HG02678 (cell line): ENCODE measurements around the gene G3BP2.
"Not testable (repeated sequence)": the region's sequence is repeated elsewhere in the genome, so short reads cannot be mapped to it uniquely, and the experiment has no call there.

Experiments used
- ATAC-seq: cut with Tn5 transposase; IDR thresholded peaks from one replicate; pipeline ENCODE4 v1.9.1; 2021; ENCODE audit warnings: mild to moderate bottlenecking, moderate library complexity; ENCODE audit not compliant: unreplicated experiment

Gene G3BP2

DNA sequence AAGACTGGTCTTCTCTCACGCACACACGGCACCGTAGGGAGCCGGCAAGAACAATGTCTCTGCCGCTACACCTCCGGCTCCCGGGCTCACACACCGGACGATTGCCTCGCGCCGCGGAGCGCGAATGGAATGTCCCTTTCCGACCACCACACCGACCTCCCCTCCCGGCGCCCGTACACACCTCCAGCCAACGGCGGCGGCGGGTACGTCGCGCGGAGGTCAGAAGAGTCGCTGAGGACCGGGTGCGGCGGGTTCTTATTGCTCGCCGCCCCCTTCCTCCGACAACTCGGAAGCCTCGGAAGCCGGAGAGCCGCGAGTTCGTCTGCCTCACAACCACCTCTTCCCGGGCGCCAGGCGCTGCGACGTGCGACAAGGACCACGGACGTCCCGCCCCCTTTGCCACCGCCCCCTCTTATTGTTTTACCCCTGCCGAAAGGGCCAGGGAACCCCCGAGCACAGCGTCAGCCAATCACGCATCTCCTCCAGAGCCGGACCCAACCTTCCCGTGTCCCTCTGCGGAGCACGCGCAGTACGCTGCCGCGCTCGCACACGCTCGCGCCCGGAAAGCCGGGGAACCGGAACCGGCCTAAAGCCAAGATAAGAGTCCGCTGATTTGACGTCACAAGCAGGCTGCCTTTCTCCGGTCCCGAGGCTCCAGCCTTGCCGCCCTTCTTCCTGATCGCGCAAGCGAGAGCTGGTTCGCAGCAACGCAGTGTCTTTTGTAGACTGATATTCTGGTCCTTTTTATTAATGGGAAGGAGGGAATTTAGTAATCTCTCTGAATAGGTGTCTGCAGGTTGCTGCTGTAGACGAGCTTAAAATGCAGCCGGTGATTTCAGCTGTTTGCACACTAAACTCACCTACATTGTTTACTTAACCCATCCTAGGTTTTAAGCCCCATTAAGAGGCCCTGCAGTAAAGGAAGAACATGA, at the start of gene G3BP2:
TSS of gene G3BP2 (minus strand) at position 385 of the 932 bp plus-strand sequence. CDS start 11,386 bp downstream, outside the sequence.
- ATAC-seq, result peak; percentile 91

- no peak for ATAC-seq
Measured at GRCh38 chr4:75722417-75722816, 49.2 kb upstream of the G3BP2 start.

DNA sequence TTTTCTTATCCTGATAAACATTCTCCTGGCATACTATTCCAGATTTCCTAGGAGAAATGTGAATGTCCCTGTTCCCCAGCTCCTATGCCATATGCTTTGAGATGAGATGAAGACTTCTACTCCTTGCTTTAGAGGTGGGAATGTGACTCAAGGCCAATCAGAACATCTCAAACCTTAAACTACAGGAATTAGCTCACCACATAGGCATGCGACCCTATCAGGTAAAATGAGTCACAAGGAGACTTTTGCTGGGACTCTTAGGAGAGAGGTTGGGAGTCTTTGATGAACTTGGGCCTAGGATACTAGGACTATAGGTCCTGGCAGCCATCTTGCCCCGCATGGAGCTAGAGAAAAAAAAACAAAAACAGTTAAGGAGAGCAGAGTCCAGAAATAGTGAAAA, 45.3 kb upstream of the G3BP2 start:
- ATAC-seq, result no peak

DNA sequence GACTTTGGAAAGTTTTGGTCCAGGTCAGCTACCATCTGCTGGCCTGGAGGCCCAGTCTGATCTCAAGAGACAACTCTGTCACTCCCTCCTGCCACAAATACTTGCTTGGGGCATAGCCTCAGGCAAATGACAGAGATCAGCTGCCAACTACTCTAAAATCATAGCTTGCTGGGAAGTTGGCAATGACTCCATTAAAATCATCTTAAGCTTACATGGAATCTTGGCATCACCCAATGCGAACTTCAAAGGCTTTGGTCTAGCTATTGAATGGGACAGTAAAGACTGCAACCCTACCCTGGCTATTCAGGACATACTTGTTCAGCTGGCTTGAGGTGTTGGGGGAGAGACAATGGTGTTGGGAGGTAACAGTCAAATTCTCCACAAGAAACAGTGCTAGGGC, 44.2 kb upstream of the G3BP2 start:
- ATAC-seq, result no peak

GRCh38 chr4:75716054-75716453, 42.8 kb upstream of the G3BP2 start:
- not testable (repeated sequence) for ATAC-seq

DNA sequence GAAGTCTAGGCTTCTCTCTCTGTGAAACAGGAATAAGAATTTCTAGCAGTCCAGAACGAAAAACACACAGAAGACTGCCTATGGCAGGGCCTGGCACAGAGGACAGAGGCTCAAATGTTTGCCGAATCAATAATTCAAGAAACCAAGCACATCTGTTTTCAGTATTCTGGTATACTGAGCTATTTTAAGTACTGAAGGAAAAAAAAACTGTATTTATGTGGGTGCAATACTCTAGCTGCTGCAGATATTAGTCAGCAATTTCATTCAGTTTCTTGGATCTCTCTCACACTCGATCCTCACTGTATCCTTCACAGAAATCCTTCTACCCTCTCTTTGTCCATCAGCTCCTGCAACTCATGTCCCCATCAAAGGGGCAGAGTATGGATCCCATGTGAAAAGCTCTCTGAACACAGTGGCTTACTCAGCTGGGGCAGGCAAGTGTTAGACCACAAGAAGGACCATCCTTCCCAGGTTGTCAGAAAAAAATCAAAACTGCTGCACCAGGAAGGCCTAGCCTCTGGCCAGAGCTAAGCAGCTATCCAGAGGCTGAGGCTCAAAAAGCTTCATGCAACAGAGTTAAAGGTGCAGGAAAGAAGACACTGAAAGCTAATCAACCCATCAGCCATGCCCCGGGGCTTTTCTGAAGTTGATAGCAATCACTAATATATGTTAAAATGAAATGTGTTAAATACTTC, 42.0 kb upstream of the G3BP2 start:
- ATAC-seq, result no peak

DNA sequence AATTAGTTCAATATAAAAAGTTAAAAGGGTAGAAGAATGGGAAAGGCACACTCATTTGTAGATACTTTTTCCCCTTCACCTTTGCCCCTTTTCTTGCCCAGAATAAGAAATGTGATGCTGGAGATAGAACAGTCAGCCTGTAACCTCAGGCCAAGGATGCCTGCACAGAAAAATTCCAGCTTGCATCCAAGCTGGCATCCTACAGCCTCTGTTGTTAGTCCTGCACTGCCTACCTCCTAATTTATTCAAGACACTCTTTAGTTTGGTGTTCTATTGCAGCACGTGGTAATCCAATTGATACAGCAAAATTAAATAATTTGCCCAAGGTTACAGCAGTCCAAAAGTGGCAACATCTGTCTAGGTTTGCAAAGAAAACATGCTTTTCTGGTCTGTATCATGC, 41.5 kb upstream of the G3BP2 start:
- no peak for ATAC-seq

DNA sequence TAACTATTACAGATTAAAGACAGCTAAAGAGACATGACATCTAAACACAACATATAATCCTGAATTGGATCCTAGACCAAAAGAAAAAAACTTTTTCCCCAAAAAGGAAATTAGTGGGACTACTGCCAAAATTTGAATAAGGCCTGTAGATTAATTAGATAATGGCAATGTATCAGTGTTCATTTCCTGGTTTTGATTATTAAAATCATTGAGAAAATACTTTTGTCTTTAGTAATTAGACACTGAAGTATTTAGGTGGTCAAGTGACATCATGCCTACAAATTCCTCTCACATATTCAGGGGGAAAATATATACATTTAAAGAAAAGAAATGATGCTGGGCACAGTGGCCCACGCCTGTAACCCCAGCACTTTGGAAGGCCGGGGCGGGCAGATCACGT, 40.8 kb upstream of the G3BP2 start:
- no peak for ATAC-seq

- ATAC-seq, result no peak
Measured at GRCh38 chr4:75710246-75710645, 37.0 kb upstream of the G3BP2 start.

- peak; percentile 66 for ATAC-seq
Measured at GRCh38 chr4:75708218-75708691, 35.0 kb upstream of the G3BP2 start.

- ATAC-seq, result no peak
Measured at GRCh38 chr4:75705198-75705977, 32.2 kb upstream of the G3BP2 start.

DNA sequence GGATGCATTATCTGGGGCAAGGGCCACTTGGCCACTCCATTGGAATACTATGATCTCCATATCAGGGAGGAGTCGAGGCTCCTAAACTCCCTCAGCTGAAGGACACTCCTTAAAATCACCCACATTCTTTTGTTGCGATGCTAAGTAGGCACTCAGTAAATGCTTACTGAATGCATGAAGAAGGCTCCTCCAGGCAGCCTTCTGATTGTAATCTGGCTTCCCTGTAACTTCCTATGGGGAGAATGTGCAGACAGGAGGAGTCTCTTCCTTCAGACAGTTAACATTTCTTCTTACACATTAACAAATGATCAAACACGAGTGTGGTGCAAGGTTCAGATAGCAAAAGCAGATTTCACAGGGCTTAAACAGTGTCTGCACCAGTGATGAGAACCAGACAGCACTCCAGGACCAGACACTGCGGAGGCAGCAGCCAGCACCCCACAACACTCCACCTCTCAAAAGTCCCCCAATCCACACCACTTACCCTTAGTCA, 29.8 kb upstream of the G3BP2 start:
- no peak for ATAC-seq

DNA sequence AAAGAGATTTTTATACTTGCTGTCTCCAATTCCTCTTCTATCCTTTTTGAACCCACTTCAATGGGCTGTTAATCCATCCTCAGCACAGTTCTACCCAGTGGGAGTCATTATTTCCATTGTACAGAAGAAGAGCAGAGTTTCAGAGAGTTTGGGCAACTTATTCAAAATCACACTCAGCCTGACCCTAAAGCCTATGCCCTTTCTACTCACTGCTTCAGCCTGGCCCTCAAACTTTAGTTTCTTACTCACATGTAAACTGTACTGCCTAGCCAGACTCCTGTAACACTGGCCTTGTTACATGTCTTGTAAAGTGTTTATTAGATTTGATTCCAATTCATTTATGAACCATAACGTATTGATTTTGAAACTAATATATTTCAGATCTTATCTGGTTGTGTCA, 26.1 kb upstream of the G3BP2 start:
- ATAC-seq, result no peak

- ATAC-seq, result peak; percentile 40
Measured at GRCh38 chr4:75698963-75699228, 25.7 kb upstream of the G3BP2 start.

DNA sequence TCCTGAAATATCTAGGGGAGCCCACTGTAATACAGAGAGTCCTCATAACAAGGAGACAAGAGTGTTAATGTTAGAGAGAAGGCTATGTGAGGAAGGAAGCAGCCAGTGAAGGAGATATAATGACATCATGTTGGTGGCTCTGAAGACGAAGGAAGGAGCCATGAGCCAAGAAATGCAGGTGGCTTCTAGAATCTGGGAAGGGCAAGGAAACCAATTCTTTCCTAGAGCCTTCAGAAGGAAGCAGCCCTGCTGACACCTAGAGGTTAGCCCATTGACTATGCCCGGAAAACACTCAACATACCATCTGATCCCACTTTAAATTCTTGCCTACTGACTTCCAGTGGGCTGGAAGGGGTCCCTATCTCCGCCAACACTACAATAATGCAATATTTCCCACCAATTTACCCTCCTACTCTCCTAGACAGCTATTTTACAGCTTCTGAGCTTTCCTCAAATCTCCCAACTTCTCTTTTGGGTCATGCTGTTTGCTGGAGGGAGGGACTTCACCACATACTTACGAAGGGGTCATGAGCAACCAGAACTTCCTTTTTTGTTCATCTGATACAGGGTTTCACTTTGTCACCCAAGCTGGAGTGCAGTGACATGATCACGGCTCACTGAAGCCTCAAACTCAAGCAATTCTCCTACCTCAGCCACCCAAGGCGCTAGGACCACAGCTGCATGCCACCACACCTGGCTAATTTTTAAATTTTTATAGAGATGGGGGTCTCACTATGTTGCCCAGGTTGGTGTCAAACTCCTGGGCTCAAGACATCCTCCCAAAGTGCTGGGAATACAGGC, 25.2 kb upstream of the G3BP2 start:
- peak; percentile 95 for ATAC-seq

- ATAC-seq, result no peak
Measured at GRCh38 chr4:75696581-75696980, 23.4 kb upstream of the G3BP2 start.

GRCh38 chr4:75696071-75696470, 22.9 kb upstream of the G3BP2 start:
- ATAC-seq, result no peak

GRCh38 chr4:75692066-75692465, 18.9 kb upstream of the G3BP2 start:
- not testable (repeated sequence) for ATAC-seq

DNA sequence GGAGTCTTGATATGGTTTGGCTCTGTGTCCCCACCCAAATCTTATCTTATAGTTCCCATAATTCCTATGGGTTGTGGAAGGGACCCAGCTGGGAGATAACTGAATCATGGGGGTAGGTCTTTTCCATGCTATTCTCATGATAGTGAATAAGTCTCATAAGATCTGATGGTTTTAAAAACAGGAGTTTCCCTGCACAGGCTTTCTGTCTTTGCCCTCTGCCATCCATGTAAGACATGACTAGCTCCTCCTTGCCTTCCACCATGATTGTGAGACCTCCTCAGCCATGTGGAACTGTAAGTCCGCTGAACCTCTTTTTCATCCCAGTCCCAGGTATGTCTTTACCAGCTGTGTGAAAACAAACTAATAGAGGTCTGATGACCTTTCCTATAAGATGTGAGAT, 13.9 kb upstream of the G3BP2 start:
- ATAC-seq, result not testable (repeated sequence)

GRCh38 chr4:75686346-75686745, 13.1 kb upstream of the G3BP2 start:
- ATAC-seq, result no peak
